Thoracic aorta (tissue), 2 donors: ENCODE data around the gene SYNGR1. TPM values are rescaled to one million over a fixed set of nuclear protein-coding genes. Genes with fewer than 3 reads are reported as not detected.
A peak's percentile ranks its signal among the peaks of the same experiment; 100 is the strongest.

Experiments used
- ATAC-seq: fragments of 150-250 bp; one replicate; pipeline ENCODE4 v1.8.0; 2017; ENCODE audit warnings: low read depth; ENCODE audit not compliant: insufficient number of reproducible peaks, low FRiP score
- DNase-seq: peaks from one replicate; pipeline ENCODE4 v3.0.0-alpha.2; 2020; ENCODE audit warnings: low spot score
- H3K27ac ChIP-seq, 2 donors: fragments of 200-600 bp; sonication (generic); 1 replicate in 1 of 2; 2 replicates in 1 of 2; pipeline ENCODE4 v1.5.1; 2016; ENCODE audit warnings: mild to moderate bottlenecking in 2 of 2, moderate library complexity in 2 of 2
- H3K27me3 ChIP-seq: fragments of 200-600 bp; sonication (generic); replicated peaks from 2 replicates; pipeline ENCODE4 v1.6.0; 2016; ENCODE audit warnings: mild to moderate bottlenecking; ENCODE audit not compliant: insufficient read depth
- H3K36me3 ChIP-seq: fragments of 200-600 bp; sonication (generic); one replicate; pipeline ENCODE4 v1.5.1; 2016
- H3K4me1 ChIP-seq, 2 donors: fragments of 200-600 bp; sonication (generic); 1 replicate in 1 of 2; 2 replicates in 1 of 2; pipeline versions ENCODE4 v1.5.1 to v1.6.0; 2016; ENCODE audit warnings: low read depth in 2 of 2, mild to moderate bottlenecking in 1 of 2; ENCODE audit not compliant: control insufficient read depth in 1 of 2
- H3K4me3 ChIP-seq: fragments of 200-600 bp; sonication (generic); 2 replicates; pipeline ENCODE4 v1.5.1; 2016; ENCODE audit warnings: mild to moderate bottlenecking
- H3K9me3 ChIP-seq: fragments of 200-600 bp; sonication (generic); 2 replicates; pipeline ENCODE4 v1.5.1; 2016
- total RNA-seq, 2 donors: library from RNA; depleted of rRNA; stranded (reverse); fragments of >200 nt; gene quantifications; one replicate each; pipeline versions ENCODE4 v1.1.0 to v1.2.3, GENCODE V29; 2016
- TF ChIP-seq, protein P1 (sequence below): fragments of 200-600 bp; sonication (generic); IDR thresholded peaks from one replicate; pipeline ENCODE4 v1.5.1; 2019; ENCODE audit warnings: antibody characterized with exemption

The SYNGR1 gene, protein sequence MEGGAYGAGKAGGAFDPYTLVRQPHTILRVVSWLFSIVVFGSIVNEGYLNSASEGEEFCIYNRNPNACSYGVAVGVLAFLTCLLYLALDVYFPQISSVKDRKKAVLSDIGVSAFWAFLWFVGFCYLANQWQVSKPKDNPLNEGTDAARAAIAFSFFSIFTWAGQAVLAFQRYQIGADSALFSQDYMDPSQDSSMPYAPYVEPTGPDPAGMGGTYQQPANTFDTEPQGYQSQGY
- total RNA-seq: 10 to 100 TPM in 1 of 2 donors, 1 to 10 TPM in 1; 9.1 to 12.9 TPM

DNA sequence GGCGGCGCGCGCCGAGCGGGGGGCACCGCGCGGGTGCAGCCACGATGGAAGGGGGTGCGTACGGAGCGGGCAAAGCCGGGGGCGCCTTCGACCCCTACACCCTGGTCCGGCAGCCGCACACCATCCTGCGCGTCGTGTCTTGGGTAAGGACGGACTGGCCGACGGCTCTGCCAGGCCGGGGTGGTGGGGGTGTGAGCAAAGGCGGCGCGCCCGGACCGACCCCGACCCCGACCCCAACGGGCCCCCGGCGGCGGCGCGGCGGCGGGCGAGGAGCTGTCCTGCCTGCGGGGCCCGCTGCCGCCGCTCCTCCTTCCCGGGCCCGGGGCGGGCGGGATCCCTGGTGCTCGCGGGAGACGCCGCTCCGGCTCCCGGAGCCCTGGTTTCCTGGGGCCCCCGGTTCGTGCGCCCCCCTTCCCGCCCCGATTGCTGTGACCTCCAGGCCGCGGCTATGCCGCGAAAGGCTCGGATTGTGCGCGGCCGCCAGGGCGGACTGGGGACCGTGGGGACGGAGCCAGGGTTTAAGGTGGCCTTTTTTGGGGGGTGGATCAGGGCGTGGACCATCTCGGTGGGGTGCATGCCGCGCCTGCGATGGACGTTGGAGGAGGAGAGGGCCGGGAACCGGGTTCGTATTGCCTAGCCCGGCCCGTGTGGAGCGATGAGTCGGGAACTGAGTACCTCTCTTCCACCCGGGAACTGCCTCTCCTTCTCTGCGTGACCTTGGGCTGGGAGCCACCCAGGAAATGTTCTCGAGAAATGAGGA is at the start of gene SYNGR1:
Gene SYNGR1, plus strand, starts transcription at position 25 of the 760 bp plus-strand sequence. Its CDS starts 20 bp downstream, at position 45.
- H3K27me3 ChIP-seq: no peaks in the 10 kb centered on the region
- no peak within 1 kb of the TSS for H3K27ac ChIP-seq
- DNase-seq (no peak), ATAC-seq (peak; percentile 22)
- TF ChIP-seq, protein P1, sequence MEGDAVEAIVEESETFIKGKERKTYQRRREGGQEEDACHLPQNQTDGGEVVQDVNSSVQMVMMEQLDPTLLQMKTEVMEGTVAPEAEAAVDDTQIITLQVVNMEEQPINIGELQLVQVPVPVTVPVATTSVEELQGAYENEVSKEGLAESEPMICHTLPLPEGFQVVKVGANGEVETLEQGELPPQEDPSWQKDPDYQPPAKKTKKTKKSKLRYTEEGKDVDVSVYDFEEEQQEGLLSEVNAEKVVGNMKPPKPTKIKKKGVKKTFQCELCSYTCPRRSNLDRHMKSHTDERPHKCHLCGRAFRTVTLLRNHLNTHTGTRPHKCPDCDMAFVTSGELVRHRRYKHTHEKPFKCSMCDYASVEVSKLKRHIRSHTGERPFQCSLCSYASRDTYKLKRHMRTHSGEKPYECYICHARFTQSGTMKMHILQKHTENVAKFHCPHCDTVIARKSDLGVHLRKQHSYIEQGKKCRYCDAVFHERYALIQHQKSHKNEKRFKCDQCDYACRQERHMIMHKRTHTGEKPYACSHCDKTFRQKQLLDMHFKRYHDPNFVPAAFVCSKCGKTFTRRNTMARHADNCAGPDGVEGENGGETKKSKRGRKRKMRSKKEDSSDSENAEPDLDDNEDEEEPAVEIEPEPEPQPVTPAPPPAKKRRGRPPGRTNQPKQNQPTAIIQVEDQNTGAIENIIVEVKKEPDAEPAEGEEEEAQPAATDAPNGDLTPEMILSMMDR: no peak
- no peaks in the 10 kb centered on the region for H3K36me3 ChIP-seq
- H3K9me3 ChIP-seq: no peaks in the 10 kb centered on the region
- peaks cover 0 to 20% of the 10 kb centered on the region in 2 donors for H3K4me1 ChIP-seq
- peak within 1 kb of the TSS; percentile 75 for H3K4me3 ChIP-seq

DNA sequence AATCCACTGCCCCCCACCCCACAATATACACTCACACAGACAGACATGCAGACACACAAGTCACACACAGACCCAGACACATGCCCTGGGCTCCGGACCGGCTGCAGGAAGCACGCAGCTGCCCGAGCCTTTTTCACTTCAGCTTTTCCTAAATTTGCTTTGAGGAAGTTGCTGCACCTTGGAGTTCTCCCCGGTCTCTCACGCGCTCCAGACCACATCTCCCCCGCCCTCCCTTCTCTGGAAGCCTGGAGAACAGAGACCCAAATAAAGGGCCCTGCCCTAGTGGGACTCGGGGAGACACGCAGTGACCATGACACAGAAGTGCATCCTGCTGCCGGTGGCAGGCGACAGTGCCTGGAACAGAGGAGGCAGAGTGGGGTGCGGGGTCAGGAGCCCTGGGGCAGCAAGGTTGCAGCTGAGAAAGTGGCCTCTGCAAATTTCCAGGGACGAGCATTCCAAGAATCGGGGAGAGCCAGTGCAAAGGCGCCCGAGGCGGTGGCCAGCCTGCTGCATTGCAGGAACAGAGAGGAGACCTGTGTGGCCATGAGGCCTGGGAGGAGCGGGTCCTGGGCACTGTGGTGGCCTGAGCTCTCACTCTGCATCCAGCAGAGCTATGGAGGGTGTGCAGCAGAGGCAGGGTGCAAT is 49.5 kb upstream of the SYNGR1 start:
- Histone ChIP-seq H3K9me3 (no peaks in the 10 kb centered on the region), H3K27ac (peak overlapping the region; percentile 37 to 52), H3K27me3 (no peaks in the 10 kb centered on the region), H3K36me3 (no peaks in the 10 kb centered on the region), H3K4me1 (peaks cover 30 to 45% of the 10 kb centered on the region in 2 donors), H3K4me3 (peak overlapping the region; percentile 59)
- no peak for DNase-seq
- TF ChIP-seq, protein P1: peak; percentile 9
- no peak for ATAC-seq

DNA sequence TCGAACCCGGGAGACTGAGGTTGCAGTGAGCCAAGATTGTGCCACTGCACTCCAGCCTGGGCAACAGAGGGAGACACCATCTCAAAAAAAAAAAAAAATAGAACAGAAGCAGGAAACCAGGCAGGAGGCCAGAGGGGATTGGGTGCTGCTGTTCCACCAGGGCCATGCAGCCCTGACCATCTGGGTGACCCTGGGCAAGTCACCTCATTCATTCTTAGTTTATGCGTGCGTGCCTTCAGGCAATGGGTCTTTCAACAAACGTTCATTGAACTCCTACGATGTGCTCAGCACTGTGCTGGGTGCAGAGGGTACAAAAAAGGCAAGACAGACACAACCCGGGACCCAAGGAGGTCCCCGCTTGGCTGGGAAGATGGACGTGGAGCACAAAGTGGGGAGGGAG is 48.7 kb upstream of the SYNGR1 start:
- TF ChIP-seq, protein P1: no peak
- Histone ChIP-seq H3K4me3 (no peak overlapping the region), H3K4me1 (peaks cover 30 to 45% of the 10 kb centered on the region in 2 donors), H3K27ac (no peak overlapping the region), H3K36me3 (no peaks in the 10 kb centered on the region), H3K9me3 (no peaks in the 10 kb centered on the region), H3K27me3 (no peaks in the 10 kb centered on the region)
- no peak for ATAC-seq
- DNase-seq: no peak

DNA sequence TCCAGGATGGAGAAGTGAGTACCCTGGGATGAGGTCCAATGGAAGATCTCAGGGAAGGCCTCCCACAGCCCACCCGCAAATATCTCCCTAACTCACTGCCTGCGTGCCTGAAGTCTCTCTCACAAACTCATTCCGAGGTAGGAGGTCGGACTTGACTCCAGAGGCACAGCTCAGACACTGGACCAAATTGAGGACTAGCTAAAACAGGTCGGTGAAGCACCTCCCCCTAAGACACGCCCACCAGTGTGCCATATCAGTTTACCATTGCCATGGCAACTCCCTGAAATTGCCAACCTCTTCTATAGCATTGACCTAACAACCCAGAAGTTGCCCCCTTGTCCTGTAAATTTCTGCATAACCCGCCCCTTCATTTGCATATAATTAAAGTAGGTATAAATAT is 47.9 kb upstream of the SYNGR1 start:
- ATAC-seq (no peak), DNase-seq (no peak)
- no peaks in the 10 kb centered on the region for H3K9me3 ChIP-seq
- no peaks in the 10 kb centered on the region for H3K27me3 ChIP-seq
- H3K27ac ChIP-seq: no peak overlapping the region
- H3K4me3 ChIP-seq: no peak overlapping the region
- TF ChIP-seq, protein P1: no peak
- peaks cover 26 to 40% of the 10 kb centered on the region in 2 donors for H3K4me1 ChIP-seq
- H3K36me3 ChIP-seq: no peaks in the 10 kb centered on the region

DNA sequence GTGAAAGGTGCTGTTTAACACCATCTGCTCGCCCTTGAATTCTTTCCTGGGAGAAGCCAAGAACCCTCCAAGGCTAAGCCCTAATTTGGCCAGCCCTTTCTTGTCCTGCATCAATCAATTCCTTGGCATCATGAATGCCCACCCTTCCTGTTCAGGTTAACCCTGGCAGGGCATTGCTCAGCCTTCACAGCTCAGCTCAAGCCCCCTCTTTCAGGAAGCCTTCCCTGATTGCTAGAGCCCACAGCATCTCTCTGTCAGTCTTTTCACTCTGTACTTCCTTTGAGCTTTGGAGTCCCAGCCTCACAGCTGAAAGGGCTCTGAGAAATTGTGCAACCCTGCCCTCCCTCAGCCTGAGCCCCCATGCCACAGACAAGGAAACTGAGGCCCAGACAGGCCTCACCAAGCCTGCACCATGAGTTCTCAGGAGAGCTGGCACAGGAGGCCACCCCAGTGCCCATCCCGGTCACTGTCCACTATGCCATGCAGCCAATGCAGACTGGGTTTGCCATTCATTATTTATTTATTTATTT is 47.3 kb upstream of the SYNGR1 start:
- Histone ChIP-seq H3K36me3 (no peaks in the 10 kb centered on the region), H3K9me3 (no peaks in the 10 kb centered on the region), H3K4me3 (no peak overlapping the region), H3K27ac (no peak overlapping the region), H3K27me3 (no peaks in the 10 kb centered on the region), H3K4me1 (peaks cover 21 to 34% of the 10 kb centered on the region in 2 donors)
- DNase-seq (no peak), ATAC-seq (no peak)
- TF ChIP-seq, protein P1: no peak
